ELF-1 (cell line): ENCODE measurements around the gene CAVIN1.
"Not testable (repeated sequence)": the region's sequence is repeated elsewhere in the genome, so short reads cannot be mapped to it uniquely, and the experiment has no call there.

Source experiments
- DNase-seq: peaks from one replicate; pipeline ENCODE4 v3.0.0-alpha.2; 2016; ENCODE audit warnings: low read depth, low spot score

CAVIN1 gene, protein sequence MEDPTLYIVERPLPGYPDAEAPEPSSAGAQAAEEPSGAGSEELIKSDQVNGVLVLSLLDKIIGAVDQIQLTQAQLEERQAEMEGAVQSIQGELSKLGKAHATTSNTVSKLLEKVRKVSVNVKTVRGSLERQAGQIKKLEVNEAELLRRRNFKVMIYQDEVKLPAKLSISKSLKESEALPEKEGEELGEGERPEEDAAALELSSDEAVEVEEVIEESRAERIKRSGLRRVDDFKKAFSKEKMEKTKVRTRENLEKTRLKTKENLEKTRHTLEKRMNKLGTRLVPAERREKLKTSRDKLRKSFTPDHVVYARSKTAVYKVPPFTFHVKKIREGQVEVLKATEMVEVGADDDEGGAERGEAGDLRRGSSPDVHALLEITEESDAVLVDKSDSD

GRCh38 chr17:42422958-42423712, at the start of gene CAVIN1:
TSS of gene CAVIN1 (minus strand) at chr17:42423256. CDS start at chr17:42423097, 159 bp downstream.
- peak; percentile 91 for DNase-seq

- DNase-seq, result no peak
Measured at GRCh38 chr17:42467889-42468288, 44.8 kb upstream of the CAVIN1 start.

GRCh38 chr17:42463976-42464400, 40.9 kb upstream of the CAVIN1 start:
- DNase-seq, result no peak

DNA sequence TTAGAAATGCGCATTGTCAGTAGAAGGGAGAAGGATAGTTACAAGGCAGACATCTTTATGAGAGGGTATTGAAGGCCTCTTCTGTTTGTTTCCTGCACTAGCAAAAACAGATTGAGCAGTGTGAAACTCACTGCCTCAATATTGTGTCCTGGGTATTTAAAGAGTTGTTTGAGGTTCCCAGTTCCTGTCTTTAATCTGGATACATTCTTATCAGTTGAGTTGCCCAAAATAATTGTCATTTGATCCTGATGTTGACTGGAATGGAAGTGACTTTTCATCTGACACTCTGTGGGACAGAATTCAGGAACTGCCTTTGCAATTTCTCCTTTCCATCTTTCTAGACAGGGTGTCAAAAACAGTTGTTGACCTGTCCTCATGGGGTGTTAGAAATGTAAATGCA, 37.3 kb upstream of the CAVIN1 start:
- no peak for DNase-seq

- DNase-seq, result no peak
Measured at GRCh38 chr17:42459801-42460281, 36.8 kb upstream of the CAVIN1 start.

DNA sequence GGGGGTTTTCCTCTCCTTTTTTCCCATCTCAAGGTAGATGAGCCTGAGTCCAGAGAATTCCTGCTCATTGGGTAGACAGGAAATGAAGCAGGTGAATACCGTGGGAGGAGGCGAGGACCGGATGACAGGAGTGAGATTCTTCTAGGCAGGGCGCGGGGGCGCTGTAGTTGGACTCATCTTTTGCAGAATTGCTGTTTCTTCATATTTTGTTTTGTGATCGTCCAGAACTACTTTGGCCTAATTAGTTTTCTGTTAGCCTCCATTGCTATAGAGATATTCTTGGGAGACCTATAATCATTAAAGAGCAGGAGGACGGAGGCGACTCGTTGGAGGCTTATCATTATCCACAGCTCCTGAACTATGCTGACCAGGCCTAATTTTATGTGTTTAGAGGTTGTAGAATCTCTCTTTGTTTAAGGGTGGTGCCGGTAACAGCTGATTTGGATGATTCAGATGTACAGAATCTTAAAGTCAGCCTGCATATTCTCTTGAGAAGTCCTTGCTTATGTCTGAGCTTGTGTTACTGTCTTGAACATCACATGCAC, 36.3 kb upstream of the CAVIN1 start:
- peak; percentile 34 for DNase-seq

DNA sequence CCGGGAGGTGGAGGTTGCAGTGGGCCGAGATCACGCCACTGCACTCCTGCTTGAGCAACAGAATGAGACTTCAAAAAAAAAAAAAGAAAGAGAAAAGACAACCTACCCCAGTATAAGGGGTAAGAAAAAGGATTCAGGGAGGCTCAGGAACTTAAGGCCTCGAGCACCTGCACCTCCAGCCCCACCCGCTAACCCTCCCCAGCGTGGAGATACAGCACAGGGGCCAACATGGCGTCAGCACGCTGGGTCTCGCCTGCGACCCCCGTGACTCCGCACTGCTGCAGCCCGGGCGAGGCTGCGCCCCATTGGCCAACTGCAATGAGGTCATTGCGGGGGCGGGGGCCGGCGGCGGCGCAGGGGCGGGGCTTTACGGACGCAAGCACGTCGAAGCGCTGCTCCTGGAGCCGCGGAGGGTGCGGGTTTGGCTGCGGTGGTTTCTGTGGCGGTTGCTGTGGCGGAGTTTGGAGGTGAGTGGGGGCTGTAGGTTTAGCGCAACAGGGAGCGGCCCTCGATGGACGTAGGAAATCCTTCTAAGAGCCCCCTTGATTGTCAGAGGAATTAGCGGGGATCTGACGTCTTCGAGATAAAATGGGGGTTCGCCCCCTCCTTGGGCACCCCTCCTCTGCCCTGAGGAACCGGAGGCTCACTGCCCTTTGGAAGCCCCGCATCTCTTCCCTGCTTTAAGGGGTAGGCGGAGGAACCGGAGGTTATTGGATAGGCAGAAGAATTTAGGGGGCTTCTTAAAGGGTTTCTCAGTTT, 35.6 kb upstream of the CAVIN1 start, which contains the start of gene ATP6V0A1:
TSS of gene ATP6V0A1 (plus strand) at position 382 of the 759 bp plus-strand sequence. CDS start 2,017 bp downstream, outside the sequence.
- peak; percentile 86 for DNase-seq

DNA sequence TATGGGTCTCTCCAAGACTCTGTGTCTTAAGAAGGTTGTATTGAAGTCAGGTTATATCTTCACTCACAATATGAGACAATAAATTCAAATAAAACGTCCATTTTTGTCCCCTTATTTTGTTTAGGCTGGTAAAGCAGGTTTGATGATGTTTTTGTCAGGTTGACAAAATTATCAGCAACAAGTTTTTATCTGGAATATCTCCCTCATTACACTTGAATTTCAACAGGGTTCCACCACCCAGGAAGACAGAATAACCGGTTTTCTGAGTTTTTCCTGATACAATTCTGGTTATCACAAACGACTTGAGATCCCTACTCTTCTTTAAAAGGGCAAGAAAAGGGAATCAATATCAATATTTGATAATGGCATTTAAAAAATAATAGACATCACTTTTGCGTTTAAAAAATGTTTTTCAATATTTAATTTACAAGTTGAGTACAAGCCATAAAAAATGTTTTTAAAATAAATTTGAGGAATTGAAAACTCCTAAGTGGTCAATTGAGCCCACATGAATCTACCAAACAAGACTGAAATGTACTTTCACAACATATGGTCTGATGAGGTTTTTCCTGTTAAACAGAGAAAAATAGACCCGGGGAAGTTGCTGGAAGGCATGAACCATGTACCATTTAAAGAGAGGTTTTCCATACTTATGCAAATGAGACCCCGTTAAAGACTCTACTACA, 34.2 kb upstream of the CAVIN1 start:
- DNase-seq, result no peak

- DNase-seq, result no peak
Measured at GRCh38 chr17:42456223-42457106, 33.4 kb upstream of the CAVIN1 start.

GRCh38 chr17:42454987-42455386, 31.9 kb upstream of the CAVIN1 start:
- not testable (repeated sequence) for DNase-seq

GRCh38 chr17:42453439-42453838, 30.4 kb upstream of the CAVIN1 start:
- no peak for DNase-seq

DNA sequence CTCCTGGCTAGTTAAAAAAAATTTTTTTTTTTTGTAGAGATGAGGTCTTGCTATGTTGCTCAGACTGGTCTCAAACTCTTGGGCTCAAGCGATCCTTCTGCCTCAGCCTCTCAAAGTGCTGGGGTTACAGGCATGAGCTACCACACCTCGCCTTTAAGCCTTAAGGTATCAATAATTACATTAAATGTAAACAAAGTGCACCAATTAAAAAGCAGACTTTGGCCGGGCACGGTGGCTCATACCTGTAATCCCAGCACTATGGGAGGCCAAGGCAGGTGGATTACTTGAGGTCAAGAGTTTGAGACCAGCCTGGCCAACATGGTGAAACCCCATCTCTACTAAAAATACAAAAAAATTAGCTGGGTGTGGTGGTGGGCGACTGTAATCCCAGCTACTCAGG, 28.2 kb upstream of the CAVIN1 start:
- not testable (repeated sequence) for DNase-seq

DNA sequence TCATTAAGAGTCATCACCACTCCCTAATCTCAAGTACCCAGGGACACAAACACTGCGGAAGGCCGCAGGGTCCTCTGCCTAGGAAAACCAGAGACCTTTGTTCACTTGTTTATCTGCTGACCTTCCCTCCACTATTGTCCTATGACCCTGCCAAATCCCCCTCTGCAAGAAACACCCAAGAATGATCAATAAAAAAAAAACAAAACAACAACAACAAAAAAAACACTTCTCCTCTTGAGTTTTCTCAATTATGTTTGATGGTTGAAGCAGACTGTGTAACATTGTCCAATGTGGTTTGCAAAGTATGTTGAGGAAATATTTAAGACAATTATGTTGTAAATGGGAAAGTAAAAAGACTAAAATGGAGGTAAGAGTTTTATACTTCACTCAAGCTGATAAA, 26.8 kb upstream of the CAVIN1 start:
- not testable (repeated sequence) for DNase-seq

DNA sequence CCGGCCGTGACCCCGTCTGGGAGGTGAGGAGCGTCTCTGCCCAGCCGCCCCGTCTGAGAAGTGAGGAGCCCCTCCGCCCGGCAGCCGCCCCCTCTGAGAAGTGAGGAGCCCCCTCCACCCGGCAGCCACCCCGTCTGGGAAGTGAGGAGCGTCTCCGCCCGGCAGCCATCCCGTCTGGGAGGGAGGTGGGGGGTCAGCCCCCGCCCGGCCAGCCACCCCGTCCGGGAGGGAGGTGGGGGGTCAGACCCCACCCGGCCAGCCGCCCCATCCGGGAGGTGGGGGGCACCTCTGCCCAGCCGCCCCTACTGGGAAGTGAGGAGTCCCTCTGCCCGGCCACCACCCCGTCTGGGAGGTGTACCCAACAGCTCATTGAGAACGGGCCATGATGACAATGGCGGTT, 26.1 kb upstream of the CAVIN1 start:
- DNase-seq, result not testable (repeated sequence)

DNA sequence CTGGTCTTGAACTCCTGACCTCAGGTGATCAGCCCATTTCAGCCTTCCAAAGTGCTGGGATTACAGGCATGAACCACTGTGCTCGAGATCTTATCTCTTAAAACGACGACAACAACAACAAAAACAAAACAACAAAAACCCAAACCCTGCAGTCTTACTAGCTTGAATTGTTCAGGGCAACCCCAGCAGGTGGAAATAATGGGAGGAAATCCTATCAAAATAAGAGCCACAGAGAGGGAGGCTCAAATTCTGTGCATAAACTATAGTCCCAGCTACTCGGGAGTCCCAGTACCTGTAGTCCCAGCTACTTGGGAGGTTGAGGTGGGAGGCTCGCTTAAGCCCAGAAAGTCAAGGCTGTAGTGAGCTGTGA, 19.1 kb upstream of the CAVIN1 start:
- DNase-seq, result no peak

DNA sequence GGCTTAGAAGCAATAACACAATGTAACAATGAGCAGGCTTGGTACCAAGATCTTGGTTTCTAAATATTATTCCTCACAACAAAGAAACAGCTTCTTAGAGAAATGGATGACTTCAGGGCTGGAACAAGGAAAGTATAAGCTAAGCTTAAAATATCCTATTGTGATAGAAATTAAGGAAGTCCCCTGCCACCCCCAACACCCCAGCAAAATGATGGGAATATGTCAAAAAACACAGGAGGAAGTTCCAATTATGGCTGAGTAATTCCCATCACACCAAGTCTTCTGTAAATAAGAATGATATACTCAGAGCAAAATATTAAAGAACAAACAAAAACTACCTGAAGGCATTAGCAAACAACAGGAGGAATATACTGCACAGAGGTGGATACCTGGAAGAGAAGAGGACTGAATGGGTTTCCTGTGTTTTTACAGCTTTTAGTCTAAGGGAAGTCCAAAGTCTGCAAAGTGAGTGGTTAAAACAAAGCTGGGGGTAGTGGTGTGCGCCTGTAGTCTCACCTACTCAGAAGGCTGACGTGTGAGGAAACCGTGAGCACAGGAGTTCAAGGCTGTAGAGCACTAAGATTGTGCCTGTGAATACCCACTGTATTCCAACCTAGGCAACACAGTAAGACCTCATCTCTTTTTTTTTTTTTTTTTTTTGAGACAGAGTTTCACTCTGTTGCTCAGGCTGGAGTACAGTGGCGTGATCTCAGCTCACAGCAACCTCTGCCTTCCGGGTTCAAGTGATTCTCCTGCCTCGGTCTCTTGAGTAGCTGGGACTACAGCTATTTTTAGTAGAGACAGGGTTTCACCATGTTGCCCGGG, 18.5 kb upstream of the CAVIN1 start:
- DNase-seq, result no peak

GRCh38 chr17:42438600-42439567, 15.8 kb upstream of the CAVIN1 start:
- DNase-seq, result no peak

DNA sequence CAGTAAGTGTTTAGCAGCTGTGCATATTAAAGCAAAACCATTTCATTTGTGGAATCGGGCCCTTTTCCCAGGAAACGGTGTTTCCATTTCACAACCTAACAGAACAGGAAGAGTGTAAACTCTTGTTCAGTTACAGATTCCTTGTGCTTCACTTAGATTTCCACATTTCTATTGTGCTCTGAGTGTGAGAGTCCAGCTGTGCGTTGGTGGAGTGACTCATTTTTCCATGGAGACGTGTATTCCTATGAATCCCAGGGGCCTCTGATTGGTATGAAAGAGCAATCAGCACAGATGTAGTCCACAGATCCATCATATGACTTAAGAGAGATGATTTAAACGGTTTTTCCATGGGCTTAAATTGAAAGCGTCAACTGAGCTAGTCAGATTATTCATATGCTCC, 13.3 kb upstream of the CAVIN1 start:
- no peak for DNase-seq
